GM21717 (cell line): ENCODE data around the gene NIN.
"Not testable (repeated sequence)": the region's sequence is repeated elsewhere in the genome, so short reads cannot be mapped to it uniquely, and the experiment has no call there.

Experiments used
- ATAC-seq: cut with Tn5 transposase; IDR thresholded peaks from one replicate; pipeline ENCODE4 v1.9.1; 2021; ENCODE audit warnings: mild to moderate bottlenecking, moderate library complexity; ENCODE audit not compliant: unreplicated experiment

Gene NIN

DNA sequence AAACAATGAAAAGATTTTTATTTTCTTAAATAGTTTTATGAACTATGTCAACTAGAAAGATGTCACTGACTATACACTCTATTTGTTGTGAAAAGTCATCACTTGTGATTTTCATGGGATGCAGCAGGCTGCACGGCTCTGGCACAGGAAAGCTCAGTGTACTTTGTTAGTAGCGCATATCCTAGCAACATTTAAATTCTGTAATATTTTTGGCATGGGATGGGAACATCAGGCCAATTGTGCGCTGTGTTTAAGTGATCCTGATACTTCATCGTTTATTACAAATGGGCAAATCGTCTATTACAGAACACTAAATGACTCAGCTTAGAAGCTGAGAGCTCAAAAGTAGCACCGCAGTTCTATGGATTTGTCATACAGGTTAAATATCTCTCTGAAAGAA is 102.1 kb downstream of the NIN start:
- no peak for ATAC-seq

DNA sequence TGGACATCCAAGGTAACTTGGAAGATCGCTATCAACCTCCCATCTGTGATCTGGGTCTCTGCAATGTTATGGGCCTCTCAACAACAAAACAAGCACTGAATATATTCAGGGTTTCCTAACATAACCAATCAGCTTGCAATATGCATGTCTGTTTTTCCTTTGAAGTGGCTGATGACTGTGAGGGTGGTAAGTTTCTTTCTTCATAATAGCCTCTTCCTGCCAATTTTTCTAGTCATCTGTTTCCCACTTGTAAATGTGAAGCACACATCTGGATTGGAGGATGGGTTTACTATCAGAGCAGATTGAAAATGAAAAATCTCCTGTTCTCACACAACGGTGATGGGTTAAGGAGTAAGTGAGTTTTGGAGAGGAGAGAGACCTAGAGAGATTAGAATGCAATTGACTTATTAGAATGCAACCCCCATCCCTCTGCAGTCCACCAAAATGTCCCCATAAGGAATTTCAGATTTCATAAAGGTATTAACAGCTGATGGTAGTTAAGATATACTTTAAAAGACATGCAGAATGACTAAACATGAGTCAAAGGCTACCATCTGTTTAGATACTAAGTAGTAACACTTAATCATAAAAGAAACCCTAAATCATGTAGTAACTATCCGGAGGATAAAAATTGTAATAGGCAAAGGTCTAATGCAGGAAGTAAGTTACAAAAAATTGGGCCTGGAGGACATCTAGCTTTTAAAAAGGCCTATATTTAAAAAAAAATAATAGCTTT is 104.4 kb downstream of the NIN start:
- no peak for ATAC-seq

DNA sequence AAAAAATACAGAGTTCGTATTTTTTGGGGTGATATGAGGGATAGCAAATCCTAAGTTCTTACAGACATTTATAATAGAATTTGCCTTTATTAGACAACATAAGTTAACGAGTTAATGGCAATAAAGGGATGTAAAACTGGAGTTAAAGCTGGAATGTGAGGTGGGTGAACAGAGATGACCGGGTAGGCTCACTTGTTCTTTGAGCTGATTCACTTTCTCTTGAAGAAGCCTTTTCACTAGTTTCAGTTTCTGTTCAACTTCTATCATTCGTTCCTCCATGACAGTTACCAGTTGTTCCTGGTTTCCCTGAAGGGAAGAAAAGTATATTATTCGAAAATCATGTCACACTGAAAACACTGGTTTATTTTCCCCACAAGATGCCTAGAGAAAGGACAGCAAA is 105.2 kb downstream of the NIN start:
- ATAC-seq: no peak

DNA sequence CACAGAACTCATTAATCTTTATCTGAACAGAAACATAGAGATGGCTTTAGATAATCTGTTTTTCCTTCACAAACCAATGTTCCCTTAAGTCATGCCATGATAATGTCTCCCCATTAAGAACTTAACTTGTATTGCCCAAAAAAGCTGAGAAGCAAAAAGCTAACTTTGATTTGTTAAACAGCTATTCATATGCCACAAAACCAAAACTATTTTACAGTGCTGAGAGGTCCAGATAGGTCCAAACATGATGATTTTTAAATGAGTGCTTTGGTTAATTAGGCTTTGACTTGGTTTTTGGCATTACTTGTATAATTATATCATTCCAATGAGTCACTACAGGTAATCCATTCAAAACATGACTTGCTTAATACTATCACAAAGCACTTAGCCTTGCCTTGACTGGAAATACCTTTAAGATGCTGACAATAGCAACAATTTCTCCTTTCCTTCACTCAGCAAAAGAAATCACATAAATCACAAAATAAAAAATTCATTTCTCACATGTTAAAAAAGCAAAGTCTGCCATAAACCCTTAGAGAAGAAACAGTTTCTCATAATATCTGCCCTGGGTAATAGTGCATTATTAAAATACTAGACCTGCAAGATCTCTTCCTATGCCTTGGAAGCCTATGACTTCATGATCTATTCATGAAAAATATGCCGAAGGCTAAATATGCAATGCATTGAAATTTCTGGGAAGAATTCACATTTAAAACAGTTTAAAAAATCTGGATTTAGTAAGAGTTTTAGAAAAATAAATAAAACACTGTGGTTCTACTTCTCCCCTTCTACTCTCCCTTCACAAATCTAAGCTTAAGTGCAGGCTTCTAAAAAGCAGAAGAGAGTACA is 110.8 kb downstream of the NIN start:
- ATAC-seq: no peak

DNA sequence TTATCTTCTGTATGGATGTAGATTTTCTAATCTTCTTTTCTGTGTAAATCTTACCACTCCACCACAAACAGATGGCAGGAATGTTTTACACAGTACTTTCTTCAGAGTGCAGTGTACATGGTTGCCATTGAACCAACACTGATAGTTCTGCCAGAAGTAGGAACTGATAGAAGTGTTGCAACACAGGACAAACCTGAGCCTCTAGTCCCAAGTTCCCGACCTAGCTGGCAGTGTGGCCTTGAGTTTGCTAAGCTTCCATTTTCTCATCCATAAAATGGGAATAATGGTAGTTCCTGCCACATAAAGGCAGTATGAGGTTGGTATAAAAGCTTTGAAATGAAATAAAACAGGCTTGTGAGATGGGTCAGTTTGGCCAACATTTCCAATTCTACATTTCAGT is 112.0 kb downstream of the NIN start:
- ATAC-seq: no peak

DNA sequence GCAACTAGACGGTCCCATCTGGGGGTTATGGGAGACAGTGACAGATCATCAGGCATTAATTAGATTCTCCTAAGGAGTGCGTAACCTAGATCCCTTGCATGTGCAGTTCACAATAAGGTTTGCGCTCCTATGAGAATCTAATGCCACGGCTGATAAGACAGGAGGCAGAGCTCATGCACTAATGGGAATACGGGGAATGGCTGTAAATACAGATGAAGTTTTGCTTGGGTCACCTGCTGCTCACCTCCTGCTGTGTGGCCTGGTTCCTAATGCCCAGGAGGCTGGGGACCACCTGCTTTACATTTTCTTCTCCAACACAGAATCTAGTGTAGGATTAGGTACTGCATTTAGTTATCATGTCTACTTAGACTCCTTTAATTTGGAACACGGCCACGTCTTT is 113.2 kb downstream of the NIN start:
- ATAC-seq: no peak

DNA sequence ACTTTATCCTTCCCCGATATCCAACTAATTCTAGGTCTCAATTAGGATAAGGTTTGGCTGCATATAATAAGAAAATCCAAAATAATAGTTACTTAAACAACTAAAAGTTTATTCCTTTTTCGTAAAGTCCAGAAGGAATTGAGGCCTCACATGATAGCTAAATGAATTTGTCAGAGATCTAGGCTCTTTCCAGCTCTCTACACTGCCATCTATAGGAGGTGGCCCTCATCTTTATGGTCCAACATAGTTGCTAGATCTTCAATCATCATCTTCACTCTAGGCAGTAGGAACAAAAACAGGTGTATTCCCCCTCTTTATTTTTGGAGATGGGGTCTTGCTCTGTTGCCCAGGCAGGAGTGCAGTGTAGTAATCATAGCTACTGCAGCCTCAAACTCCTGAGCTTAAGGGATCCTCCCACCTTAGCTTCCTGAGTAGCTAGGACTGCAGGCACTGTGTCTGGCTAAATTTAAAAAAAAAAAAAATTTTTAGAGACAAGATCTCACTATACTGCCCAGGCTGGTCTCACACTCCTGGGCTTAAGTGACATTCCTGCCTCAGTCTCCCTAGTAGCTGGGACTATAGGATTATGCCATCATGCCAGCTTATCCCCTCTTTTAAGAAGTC is 116.4 kb downstream of the NIN start:
- no peak for ATAC-seq

DNA sequence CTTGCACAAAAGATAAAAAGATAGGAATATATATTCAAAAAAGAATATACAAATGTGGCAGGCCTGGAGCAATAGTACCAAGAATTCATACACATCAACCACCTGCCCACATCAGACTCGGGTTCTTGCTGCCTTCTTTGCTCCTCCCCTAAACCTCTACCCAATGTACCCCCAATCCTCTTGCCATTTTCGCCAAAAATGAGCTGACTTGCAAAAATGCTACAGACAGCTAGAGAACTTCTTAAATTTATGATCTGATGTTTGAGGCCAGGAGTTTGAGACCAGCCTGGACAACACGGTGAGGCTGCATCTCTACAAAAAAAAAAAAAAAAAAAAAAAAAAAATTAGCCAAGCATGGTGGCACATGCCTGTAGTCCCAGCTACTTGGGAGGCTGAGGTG is 119.9 kb downstream of the NIN start:
- no peak for ATAC-seq

DNA sequence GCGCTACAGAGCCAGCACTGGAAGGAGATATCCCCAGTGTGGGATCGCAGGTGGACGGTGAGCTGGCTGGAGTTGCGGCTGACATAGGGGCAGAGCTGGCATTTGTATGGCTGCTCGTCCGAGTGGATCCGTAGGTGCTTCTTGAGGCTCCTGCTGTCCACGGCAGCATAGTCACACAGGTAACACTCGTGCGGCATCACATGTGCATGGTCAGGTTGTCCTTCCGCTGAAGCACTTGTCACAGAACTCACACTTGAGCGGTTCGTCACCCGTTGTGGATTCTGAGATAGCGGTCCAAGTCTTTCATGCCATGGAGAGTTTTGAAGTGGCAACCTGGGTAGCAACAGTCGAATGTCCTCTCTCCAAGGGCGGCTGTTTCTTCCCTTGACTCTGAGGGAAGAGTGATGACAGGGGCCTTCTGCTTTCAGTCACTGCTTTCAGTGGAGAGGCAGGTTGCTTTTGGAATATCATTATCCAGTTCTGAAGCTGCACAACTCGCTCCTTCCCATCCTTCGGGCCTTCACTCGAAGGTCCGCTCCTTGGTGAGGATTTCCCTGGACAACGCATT is 125.9 kb downstream of the NIN start:
- ATAC-seq: no peak

DNA sequence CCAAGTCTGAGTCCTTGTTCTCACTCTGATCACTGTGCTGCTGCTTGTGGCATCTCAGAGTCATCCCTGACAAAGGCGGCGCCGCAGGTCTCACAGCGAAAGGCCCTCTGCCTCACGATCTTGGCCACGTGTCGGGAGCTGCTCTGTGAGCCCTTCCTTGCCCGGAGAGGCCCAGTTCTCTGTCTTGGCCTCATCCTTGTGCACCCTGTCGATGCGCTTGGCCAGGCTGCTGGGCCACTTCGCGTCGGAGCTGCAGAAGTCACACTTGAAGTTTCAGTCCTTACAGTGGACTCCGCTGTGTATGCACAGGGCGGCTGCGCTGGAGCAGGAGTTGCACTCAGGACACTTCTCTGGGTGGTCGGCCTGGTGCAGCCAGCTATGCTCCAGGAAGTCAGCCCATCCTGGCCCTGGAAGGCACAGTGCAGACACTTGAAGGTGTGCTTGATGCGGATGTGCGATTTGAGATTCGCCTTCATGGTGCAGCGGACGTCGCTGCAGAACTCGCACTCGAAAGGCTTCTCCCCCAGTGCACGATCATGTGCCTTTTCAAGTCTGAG is 126.4 kb downstream of the NIN start:
- no peak for ATAC-seq

DNA sequence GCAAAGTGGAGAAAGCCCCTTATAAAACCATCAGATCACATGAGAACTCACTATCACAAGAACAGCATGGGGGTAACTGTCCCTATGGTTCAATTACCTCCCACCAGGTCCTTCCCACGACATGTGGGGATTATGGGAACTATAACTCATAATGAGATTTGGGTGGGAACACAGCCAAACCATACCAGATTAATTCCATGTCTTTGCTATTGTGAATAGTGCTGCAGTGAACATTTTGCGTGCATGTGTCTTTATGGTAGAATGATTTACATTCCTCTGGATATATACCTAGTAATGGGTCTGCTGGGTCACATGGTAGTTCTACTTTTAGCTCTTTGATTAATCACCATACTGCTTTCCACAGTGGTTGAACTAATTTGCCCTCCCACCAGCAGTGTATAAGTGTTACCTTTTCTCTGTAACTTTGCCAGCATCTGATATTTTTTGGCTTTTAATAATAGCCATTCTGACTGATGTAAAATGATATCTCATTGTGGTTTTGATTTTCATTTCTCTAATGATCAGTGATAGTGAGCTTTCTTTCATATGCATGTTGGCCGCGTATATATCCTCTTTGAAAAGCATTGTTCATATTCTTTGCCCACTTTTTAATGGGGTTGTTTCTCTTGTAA is 133.2 kb downstream of the NIN start:
- no peak for ATAC-seq

DNA sequence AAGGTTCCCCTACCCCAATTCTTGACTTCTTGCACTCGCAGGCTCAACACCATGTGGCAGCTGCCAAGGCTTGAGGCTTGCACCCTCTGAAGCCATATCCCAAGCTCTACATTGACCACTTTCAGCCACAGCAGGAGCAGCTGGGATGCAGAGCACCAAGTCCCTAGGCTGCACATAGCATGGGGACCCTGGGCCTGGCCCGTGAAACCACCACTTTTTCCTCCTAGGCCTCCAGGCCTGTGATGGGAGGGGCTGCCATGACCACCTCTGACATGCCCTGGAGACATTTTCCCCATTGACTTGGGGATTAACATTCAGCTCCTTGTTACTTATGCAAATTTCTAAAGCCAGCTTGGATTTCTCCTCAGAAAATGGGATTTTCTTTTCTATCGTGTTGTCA is 136.7 kb downstream of the NIN start:
- not testable (repeated sequence) for ATAC-seq

DNA sequence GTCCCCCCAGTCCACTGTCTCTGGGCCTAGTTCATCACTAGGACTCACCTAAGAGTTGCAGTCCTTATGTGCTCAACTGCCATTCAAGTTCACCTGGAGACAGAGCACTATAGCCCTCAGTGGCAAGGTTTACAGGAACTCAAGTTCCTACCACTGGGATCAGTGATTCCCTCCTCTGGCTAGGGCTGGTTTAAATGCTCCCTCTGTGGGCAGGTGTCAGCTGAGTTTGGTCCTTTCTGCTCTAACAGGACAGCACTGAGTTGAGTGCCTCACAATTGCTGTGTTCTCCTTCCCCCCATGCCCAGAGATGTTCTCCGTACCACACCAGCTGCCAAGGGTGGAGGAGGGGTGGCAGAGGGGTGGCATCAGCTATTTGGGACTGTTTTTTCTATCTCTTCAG is 142.1 kb downstream of the NIN start:
- no peak for ATAC-seq

DNA sequence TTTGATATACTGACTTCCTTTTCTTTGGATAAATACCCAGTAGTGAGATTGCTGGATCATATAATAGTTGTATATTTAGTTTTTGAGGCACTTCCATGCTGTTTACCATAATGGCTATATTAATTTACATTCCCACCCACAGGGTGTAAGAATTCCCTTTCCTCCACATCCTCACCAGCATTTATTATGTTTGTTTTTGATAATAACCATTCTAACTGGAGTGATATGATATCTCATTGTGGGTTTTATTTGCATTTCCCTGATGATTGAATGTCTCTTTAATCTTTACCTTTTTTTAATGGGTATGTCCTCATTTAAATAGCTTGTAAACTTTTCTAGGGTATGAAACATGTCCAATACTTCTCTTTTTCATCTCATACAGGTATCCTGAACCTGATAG is 151.3 kb downstream of the NIN start:
- no peak for ATAC-seq

DNA sequence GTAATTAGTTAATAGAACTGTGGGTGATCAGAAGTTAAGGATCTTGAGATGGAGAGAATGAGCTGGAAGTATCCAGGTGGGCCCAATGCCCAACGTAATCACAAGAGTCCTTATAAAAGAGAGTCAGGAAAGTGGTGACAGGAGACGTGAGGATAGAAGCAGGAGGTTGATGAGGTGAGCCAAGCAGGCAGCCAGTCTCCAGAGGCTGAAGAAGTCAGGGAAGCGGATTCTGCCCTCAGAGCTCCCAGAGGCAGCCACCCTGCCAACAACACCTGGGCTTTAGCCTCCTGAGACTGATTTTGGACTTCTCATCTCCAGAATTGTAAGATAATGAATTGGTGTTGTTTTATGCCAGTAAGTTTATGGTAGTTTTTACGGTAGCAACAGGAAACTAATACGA is 152.8 kb downstream of the NIN start:
- ATAC-seq: no peak

DNA sequence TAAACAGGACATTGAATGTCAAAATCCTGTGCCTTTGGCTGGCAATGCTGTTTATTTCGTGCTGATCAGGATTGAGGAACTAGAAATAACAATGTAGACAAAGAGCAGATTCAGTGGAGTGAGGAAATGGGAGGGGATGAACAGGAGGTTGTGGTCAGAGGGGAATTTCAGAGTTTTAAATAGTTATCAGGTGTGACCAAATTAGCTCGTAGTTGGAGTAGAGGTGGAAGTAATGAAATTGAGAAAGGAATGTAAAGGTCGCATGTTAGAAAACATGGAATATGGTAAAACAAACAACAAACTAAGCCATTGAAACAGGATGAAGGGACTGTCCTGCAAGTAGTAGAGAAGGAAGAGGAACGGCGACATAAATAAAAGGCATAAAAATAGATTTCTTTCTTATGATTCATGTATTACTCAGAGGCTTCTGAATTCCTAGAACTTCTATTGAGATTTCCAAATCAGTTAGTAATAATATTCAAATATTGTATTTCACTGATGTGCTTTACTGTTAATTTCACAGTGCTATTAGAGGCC is 153.4 kb downstream of the NIN start:
- peak; percentile 48 for ATAC-seq

DNA sequence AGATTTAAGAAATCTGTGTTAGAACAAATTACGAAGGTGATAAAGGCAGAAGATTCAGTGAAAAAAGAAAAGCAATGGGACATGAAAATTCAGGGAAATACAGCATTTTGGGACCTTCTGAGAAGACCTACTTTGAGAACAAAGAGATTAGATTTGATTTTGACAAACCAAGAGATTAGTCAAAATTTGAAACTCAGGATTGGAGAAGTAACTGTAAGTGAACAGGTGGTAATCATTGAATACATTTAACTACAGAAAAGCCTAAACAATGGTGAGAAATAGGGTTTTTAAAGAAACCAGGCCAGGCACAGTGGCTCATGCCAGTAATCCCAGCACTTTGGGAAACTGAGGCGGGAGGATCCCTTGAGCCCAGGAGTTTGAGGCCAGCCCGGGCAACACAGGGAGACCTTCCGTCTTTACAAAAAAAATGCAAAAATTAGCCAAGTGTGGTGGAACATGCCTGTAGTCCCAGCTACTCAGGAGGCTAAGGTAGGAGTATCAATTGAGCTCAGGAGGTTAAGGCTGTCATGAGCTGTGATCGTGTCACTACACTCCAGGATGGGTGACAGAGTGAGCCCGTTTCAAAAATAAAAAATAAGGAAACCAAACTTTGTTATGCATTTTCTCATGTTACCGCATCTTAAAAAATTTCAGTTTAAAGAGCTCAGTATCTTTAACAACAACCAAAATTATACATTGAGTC is 154.0 kb downstream of the NIN start:
- peak; percentile 39 for ATAC-seq

DNA sequence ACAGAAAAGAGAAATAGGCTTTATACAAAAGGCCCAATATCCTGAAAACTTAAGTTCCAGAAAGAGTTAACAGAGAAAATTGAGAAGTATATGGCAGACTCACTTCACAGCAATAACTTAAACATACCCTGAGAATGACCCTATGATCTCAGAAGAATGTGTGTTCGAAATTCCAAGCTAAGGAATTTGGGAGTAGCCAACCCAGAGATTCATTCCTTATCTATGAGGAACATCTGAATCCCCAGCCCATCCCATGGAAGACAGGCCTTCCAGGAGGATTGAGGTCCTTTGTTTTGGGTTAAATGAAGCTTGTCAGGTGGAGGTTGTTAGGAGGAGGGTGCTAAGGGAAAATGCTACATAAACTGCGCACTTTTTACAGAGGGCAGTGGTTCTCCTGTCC is 155.4 kb downstream of the NIN start:
- no peak for ATAC-seq

DNA sequence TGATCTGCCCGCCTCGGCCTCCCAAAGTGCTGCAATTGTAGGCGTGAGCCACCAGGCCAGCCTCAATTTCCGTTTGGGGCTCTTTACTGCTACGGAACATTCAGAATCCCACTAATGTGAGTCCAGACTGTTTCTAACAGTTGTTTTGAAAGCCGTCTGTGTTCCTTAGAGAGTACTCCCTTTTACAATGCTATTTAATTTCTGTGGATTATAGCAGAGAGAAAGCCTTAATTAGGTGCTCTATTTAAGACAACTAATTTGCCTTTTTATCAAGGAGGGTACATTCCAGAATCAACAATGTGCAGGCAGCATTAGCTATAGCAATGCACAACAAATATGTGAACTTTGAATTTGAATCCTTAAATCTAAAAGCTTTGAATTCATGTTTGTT is 160.1 kb downstream of the NIN start:
- ATAC-seq: no peak
